OCI-LY7 (cell line): ENCODE measurements around the gene CFAP65. TPM values are rescaled to one million over a fixed set of nuclear protein-coding genes. Genes with fewer than 3 reads are reported as not detected.

Source experiments
- BruUV-seq: library from RNA; stranded (reverse); fragments of 400-500 nt; replicated peaks from 2 replicates; lab custom pipeline; 2021; lab: Mats Ljungman, UMichigan
- CTCF ChIA-PET: fragments of 300-600 bp; sonication (Branson Sonifier 250); formaldehyde crosslinking; loops from one replicate; lab custom pipeline; 2022; ENCODE audit warnings: antibody characterized with exemption; ENCODE audit not compliant: unreplicated experiment; lab: Charles Lee
- POLR2A ChIA-PET: fragments of 300-600 bp; sonication (Branson Sonifier 250); formaldehyde crosslinking; loops from one replicate; lab custom pipeline; 2022; ENCODE audit warnings: antibody characterized with exemption; lab: Charles Lee
- DNase-seq: peaks from one replicate; pipeline ENCODE4 v3.0.0-alpha.2; 2015; ENCODE audit warnings: low spot score
- H2AFZ ChIP-seq: fragments of 200-600 bp; sonication (generic), shearing (Covaris generic); 2 replicates; pipeline ENCODE4 v1.6.1; 2014; ENCODE audit warnings: mild to moderate bottlenecking, antibody characterized with exemption, low read length, moderate library complexity
- H3K27ac ChIP-seq: fragments of 200-600 bp; sonication (generic); 2 replicates; pipeline ENCODE4 v1.5.1; 2014; ENCODE audit warnings: mixed run types, low read depth, mild to moderate bottlenecking, moderate library complexity, low read length, inconsistent platforms; ENCODE audit not compliant: poor library complexity, severe bottlenecking
- H3K36me3 ChIP-seq: fragments of 200-600 bp; sonication (generic); 2 replicates; pipeline ENCODE4 v1.6.1; 2014; ENCODE audit warnings: mild to moderate bottlenecking, antibody characterized with exemption, low read length, moderate library complexity, mixed read lengths; ENCODE audit not compliant: insufficient read depth
- H3K4me1 ChIP-seq: fragments of 200-600 bp; sonication (generic); 2 replicates; pipeline ENCODE4 v1.5.1; 2014; ENCODE audit warnings: mild to moderate bottlenecking, low read length; ENCODE audit not compliant: insufficient read depth, poor library complexity, severe bottlenecking
- H3K4me2 ChIP-seq: fragments of 200-600 bp; sonication (generic); 2 replicates; pipeline ENCODE4 v1.6.1; 2014; ENCODE audit warnings: mild to moderate bottlenecking, low read length
- H3K4me3 ChIP-seq: fragments of 200-600 bp; sonication (generic); 2 replicates; pipeline ENCODE4 v1.5.1; 2014; ENCODE audit warnings: mild to moderate bottlenecking, low read depth, low read length; ENCODE audit not compliant: poor library complexity, severe bottlenecking
- H3K79me2 ChIP-seq: fragments of 200-600 bp; sonication (generic); 2 replicates; pipeline ENCODE4 v1.6.1; 2016; ENCODE audit warnings: low read depth, mild to moderate bottlenecking, low read length, moderate library complexity, mixed read lengths; ENCODE audit not compliant: insufficient read depth
- H3K9me2 ChIP-seq: fragments of 200-600 bp; sonication (generic); 2 replicates; pipeline ENCODE4 v1.6.1; 2016; ENCODE audit warnings: mild to moderate bottlenecking, low read length, mixed read lengths; ENCODE audit not compliant: insufficient read depth
- H3K9me3 ChIP-seq: fragments of 200-600 bp; sonication (generic); 2 replicates; pipeline ENCODE4 v1.6.1; 2014; ENCODE audit warnings: mild to moderate bottlenecking, mixed run types, low read length, mixed read lengths
- H4K20me1 ChIP-seq: fragments of 200-600 bp; sonication (generic); 2 replicates; pipeline ENCODE4 v1.6.1; 2014; ENCODE audit warnings: mild to moderate bottlenecking, antibody characterized with exemption, low read length, moderate library complexity, mixed read lengths; ENCODE audit not compliant: insufficient read depth
- EZH2phosphoT487 ChIP-seq: fragments of 200-600 bp; sonication (generic); IDR thresholded peaks from 2 replicates; pipeline ENCODE4 v1.6.1; 2018; ENCODE audit warnings: low read depth, borderline replicate concordance, mild to moderate bottlenecking, mixed run types, antibody characterized with exemption, low read length, moderate library complexity, mixed read lengths
- intact Hi-C: fragments of 100-400 bp; cut with micrococcal nuclease; formaldehyde crosslinking; loops from one replicate; pipeline ENCODE4 v1.10.0; 2022; ENCODE audit not compliant: unreplicated experiment
- total RNA-seq, 2 experiments: library from RNA; depleted of rRNA in 1 of 2; stranded (reverse); fragments of >200 nt in 1 of 2; shearing (Covaris generic) in 1 of 2; gene quantifications; 2 replicates each; pipeline ENCODE4 v1.2.3, GENCODE V29; 2014 to 2022
- TF ChIP-seq, protein P1 (sequence below): fragments of 200-600 bp; sonication (generic); conservative IDR thresholded peaks from 2 replicates; pipeline ENCODE4 v1.5.1; 2014; ENCODE audit warnings: mild to moderate bottlenecking, antibody characterized with exemption, low read length, moderate library complexity, mixed read lengths

CFAP65 gene
- total RNA-seq, 2 experiments from 2014 or later: not detected

DNA sequence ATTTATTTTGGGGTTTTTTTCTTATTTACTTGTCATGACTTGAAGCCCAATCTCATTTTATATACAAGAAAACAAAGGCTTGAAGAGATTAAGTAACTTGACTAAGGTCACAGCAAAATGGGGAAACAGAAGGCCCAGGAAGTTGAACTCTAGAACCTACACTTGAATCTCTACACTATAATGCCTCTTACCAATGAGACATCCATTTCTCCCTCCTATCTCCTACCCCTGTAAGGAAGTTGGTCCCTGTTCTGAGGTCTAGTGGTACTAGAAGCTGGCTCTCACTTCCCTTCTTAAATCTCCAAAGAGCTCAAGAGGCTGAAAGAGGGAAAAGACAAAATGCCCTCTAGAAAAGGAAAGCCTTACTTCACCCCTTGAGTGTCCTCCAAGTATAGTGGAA lies 44.9 kb upstream of the CFAP65 start:
- ChIA-PET POLR2A (no interaction called here), CTCF (no interaction called here)
- TF ChIP-seq, protein P1, sequence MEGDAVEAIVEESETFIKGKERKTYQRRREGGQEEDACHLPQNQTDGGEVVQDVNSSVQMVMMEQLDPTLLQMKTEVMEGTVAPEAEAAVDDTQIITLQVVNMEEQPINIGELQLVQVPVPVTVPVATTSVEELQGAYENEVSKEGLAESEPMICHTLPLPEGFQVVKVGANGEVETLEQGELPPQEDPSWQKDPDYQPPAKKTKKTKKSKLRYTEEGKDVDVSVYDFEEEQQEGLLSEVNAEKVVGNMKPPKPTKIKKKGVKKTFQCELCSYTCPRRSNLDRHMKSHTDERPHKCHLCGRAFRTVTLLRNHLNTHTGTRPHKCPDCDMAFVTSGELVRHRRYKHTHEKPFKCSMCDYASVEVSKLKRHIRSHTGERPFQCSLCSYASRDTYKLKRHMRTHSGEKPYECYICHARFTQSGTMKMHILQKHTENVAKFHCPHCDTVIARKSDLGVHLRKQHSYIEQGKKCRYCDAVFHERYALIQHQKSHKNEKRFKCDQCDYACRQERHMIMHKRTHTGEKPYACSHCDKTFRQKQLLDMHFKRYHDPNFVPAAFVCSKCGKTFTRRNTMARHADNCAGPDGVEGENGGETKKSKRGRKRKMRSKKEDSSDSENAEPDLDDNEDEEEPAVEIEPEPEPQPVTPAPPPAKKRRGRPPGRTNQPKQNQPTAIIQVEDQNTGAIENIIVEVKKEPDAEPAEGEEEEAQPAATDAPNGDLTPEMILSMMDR: no peak
- TF ChIP-seq EZH2phosphoT487: no peak
- Histone ChIP-seq H3K79me2 (no peaks in the 10 kb centered on the region), H4K20me1 (no peaks in the 10 kb centered on the region), H3K4me1 (peaks cover 6% of the 10 kb centered on the region), H3K36me3 (no peaks in the 10 kb centered on the region), H3K4me3 (no peak overlapping the region), H3K9me2 (no peaks in the 10 kb centered on the region), H3K27ac (no peak overlapping the region), H3K4me2 (no peak overlapping the region), H3K9me3 (no peaks in the 10 kb centered on the region), H2AFZ (no peak overlapping the region)
- intact Hi-C loops: no loop called here
- BruUV-seq: no TSS peak
- no peak for DNase-seq

- Histone ChIP-seq H3K36me3 (no peaks in the 10 kb centered on the region), H2AFZ (no peak overlapping the region), H4K20me1 (no peaks in the 10 kb centered on the region), H3K79me2 (no peaks in the 10 kb centered on the region), H3K9me3 (no peaks in the 10 kb centered on the region), H3K4me2 (no peak overlapping the region), H3K4me3 (no peak overlapping the region), H3K4me1 (peaks cover 7% of the 10 kb centered on the region), H3K27ac (no peak overlapping the region), H3K9me2 (no peaks in the 10 kb centered on the region)
- CTCF ChIA-PET: no interaction called here
- POLR2A ChIA-PET: interaction anchor here (0.7 kb wide), 2 partner anchors 9 to 57 kb away, joined by 3 to 6 read pairs; no protein-coding TSS in a partner anchor
- intact Hi-C loops: no loop called here
- BruUV-seq: no TSS peak
- TF ChIP-seq, protein P1: no peak
- no peak for TF ChIP-seq EZH2phosphoT487
- DNase-seq: no peak
Observed at GRCh38 chr2:219084791-219085190, 43.5 kb upstream of the CFAP65 start.

GRCh38 chr2:219082332-219082958 lies 41.1 kb upstream of the CFAP65 start:
- no peak overlapping the region for H3K4me2 ChIP-seq
- intact Hi-C loops: no loop called here
- no peaks in the 10 kb centered on the region for H3K36me3 ChIP-seq
- no peak overlapping the region for H3K27ac ChIP-seq
- no TSS peak for BruUV-seq
- no peaks in the 10 kb centered on the region for H4K20me1 ChIP-seq
- CTCF ChIA-PET: no interaction called here
- TF ChIP-seq EZH2phosphoT487: no peak
- TF ChIP-seq, protein P1: no peak
- no peaks in the 10 kb centered on the region for H3K9me2 ChIP-seq
- H3K4me3 ChIP-seq: no peak overlapping the region
- no peaks in the 10 kb centered on the region for H3K79me2 ChIP-seq
- H2AFZ ChIP-seq: no peak overlapping the region
- no peak for DNase-seq
- POLR2A ChIA-PET: no interaction called here
- no peaks in the 10 kb centered on the region for H3K9me3 ChIP-seq
- peaks cover 7% of the 10 kb centered on the region for H3K4me1 ChIP-seq
